GM12878 (cell line): ENCODE measurements around the gene ITCH. TPM values are rescaled to one million over a fixed set of nuclear protein-coding genes. Genes with fewer than 3 reads are reported as not detected.

ENCODE experiments used
- ATAC-seq: fragments of 200-7000 bp; cut with Tn5 transposase; 3 replicates; pipeline ENCODE4 v1.9.1; 2020; ENCODE audit warnings: mild to moderate bottlenecking, moderate library complexity
- BruUV-seq: library from RNA; stranded (reverse); fragments of 400-500 nt; replicated peaks from 2 replicates; lab custom pipeline; 2021; lab: Mats Ljungman, UMichigan
- CTCF ChIA-PET: fragments of 300-600 bp; sonication (Branson Sonifier 250); formaldehyde crosslinking; extraction: SDS; loops from one replicate; lab custom pipeline; 2021; ENCODE audit warnings: inconsistent platforms; lab: Yijun Ruan, JAX
- POLR2A ChIA-PET: fragments of 350-600 bp; formaldehyde crosslinking; extraction: SDS; loops from one replicate; lab custom pipeline; 2021; ENCODE audit warnings: inconsistent platforms; lab: Charles Lee
- RAD21 ChIA-PET: fragments of 300-600 bp; sonication (Branson Sonifier 250); formaldehyde crosslinking; loops from one replicate; lab custom pipeline; 2023; ENCODE audit warnings: antibody characterized with exemption; ENCODE audit not compliant: unreplicated experiment; lab: Charles Lee
- SMC1A ChIA-PET: fragments of 300-600 bp; sonication (Branson Sonifier 250); formaldehyde crosslinking; loops from one replicate; lab custom pipeline; 2023; ENCODE audit not compliant: unreplicated experiment, uncharacterized antibody; lab: Charles Lee
- DNase-seq: peaks from one replicate; pipeline ENCODE4 v3.0.0-alpha.2; 2011; ENCODE audit warnings: low read depth, low spot score
- FAIRE-seq: peaks from 3 replicates; lab custom pipeline; 2011; peaks lifted over from hg19 to GRCh38; lab: Jason Lieb, UNC
- H2AFZ ChIP-seq: 2 replicates; pipeline ENCODE4 v1.6.0; 2011; ENCODE audit warnings: low read depth, low read length, control low read depth; ENCODE audit not compliant: control insufficient read depth
- H3K27ac ChIP-seq: 2 replicates; pipeline ENCODE4 v1.5.1; 2011; ENCODE audit warnings: control low read depth; ENCODE audit not compliant: control insufficient read depth, insufficient read depth
- H3K27me3 ChIP-seq, 2 experiments: replicated peaks in 1 of 2; 2 replicates each; pipeline versions ENCODE4 v1.6.0 to v1.6.1; 2011; ENCODE audit warnings: low read length in 1 of 2; ENCODE audit not compliant: control insufficient read depth in 2 of 2, insufficient read depth in 2 of 2
- H3K36me3 ChIP-seq, 2 experiments: 2 replicates each; pipeline ENCODE4 v1.5.1; 2011; ENCODE audit warnings: low read length in 1 of 2; ENCODE audit not compliant: control insufficient read depth in 2 of 2, insufficient read depth in 2 of 2
- H3K4me1 ChIP-seq: 2 replicates; pipeline ENCODE4 v1.6.1; 2011; ENCODE audit warnings: mild to moderate bottlenecking, low read length, moderate library complexity, mixed read lengths; ENCODE audit not compliant: control insufficient read depth, insufficient read depth
- H3K4me2 ChIP-seq: 2 replicates; pipeline ENCODE4 v1.6.0; 2011; ENCODE audit warnings: control low read depth; ENCODE audit not compliant: control insufficient read depth, insufficient read depth
- H3K4me3 ChIP-seq: fragments of 200-600 bp; sonication (generic); 2 replicates; pipeline ENCODE4 v1.5.1; 2016
- H3K79me2 ChIP-seq: 2 replicates; pipeline ENCODE4 v1.6.0; 2011; ENCODE audit warnings: low read length; ENCODE audit not compliant: control insufficient read depth, insufficient read depth
- H3K9ac ChIP-seq: 2 replicates; pipeline ENCODE4 v1.8.0; 2011; ENCODE audit warnings: low read length, control low read depth, mixed read lengths; ENCODE audit not compliant: control insufficient read depth, insufficient read depth
- H3K9me3 ChIP-seq: replicated peaks from 3 replicates; pipeline ENCODE4 v1.5.1; 2011; ENCODE audit warnings: mild to moderate bottlenecking, low read length; ENCODE audit not compliant: control insufficient read depth, insufficient read depth
- H4K20me1 ChIP-seq: 2 replicates; pipeline ENCODE4 v1.6.0; 2011; ENCODE audit not compliant: control insufficient read depth, insufficient read depth
- GABPA ChIP-seq: IDR thresholded peaks from 2 replicates; pipeline ENCODE4 v1.6.1; 2014; ENCODE audit warnings: antibody characterized with exemption, low read depth, mild to moderate bottlenecking, inconsistent platforms
- HDAC6 ChIP-seq: fragments of 200-600 bp; sonication (generic); IDR thresholded peaks from one replicate; pipeline ENCODE4 v1.8.0; 2017; ENCODE audit warnings: antibody characterized with exemption; ENCODE audit not compliant: unreplicated experiment
- IRF4 ChIP-seq: IDR thresholded peaks from 2 replicates; pipeline ENCODE4 v1.6.1; 2011; ENCODE audit warnings: low read depth, low read length
- KAT2A ChIP-seq: conservative IDR thresholded peaks from 2 replicates; pipeline ENCODE4 v1.6.1; 2011; ENCODE audit warnings: low read depth, low read length; ENCODE audit not compliant: control insufficient read depth
- MLLT1 ChIP-seq: fragments of 450-650 bp; IDR thresholded peaks from 2 replicates; pipeline ENCODE4 v1.6.1; 2016; ENCODE audit warnings: mild to moderate bottlenecking
- NFIC ChIP-seq: IDR thresholded peaks from 2 replicates; pipeline ENCODE4 v1.6.1; 2012; ENCODE audit warnings: low read depth, mild to moderate bottlenecking, inconsistent platforms, low read length, moderate library complexity
- POLR2AphosphoS2 ChIP-seq: IDR thresholded peaks from 2 replicates; pipeline ENCODE4 v1.6.1; 2011; ENCODE audit warnings: low read depth, mild to moderate bottlenecking, low read length, improper control_type of control experiment, moderate library complexity
- RAD51 ChIP-seq: fragments of 450-650 bp; IDR thresholded peaks from 2 replicates; pipeline ENCODE4 v1.6.1; 2016; ENCODE audit warnings: moderate library complexity, mild to moderate bottlenecking, inconsistent platforms
- RCOR1 ChIP-seq: conservative IDR thresholded peaks from 2 replicates; pipeline ENCODE4 v1.6.1; 2012; ENCODE audit warnings: low read depth, low read length, improper control_type of control experiment
- SPI1 ChIP-seq: IDR thresholded peaks from 2 replicates; pipeline ENCODE4 v1.6.1; 2011; ENCODE audit warnings: low read depth, mild to moderate bottlenecking, low read length, moderate library complexity, borderline replicate concordance; ENCODE audit not compliant: insufficient read depth
- SREBF2 ChIP-seq: IDR thresholded peaks from 2 replicates; pipeline ENCODE4 v1.6.1; 2012; ENCODE audit warnings: mild to moderate bottlenecking, low read length
- ZBTB11 ChIP-seq: fragments of 450-650 bp; formaldehyde crosslinking; IDR thresholded peaks from 2 replicates; pipeline ENCODE4 v1.5.0; 2022; ENCODE audit warnings: mild to moderate bottlenecking, missing genetic modification characterization
- ZBTB33 ChIP-seq: fragments of 450-650 bp; IDR thresholded peaks from 2 replicates; pipeline ENCODE4 v1.6.1; 2017; ENCODE audit warnings: mild to moderate bottlenecking
- WGBS: methylation state at CpG from one replicate; pipeline ENCODE4 v1.1.6; 2016; ENCODE audit warnings: low lambda C conversion rate; ENCODE audit not compliant: insufficient replicate concordance, insufficient coverage; ENCODE audit errors: missing lambda C conversion rate; 5-methylcytosine and 5-hydroxymethylcytosine counted together
- in situ Hi-C: fragments of 300-500 bp; cut with MboI; formaldehyde crosslinking; loops from 9 replicates; pipeline ENCODE4 v1.14.3; 2018; ENCODE audit warnings: mixed read lengths
- intact Hi-C: fragments of 100-400 bp; cut with micrococcal nuclease; formaldehyde crosslinking; loops from one replicate; pipeline ENCODE4 v1.14.2; 2022; ENCODE audit not compliant: unreplicated experiment
- polyA plus RNA-seq, 11 experiments: library from polyadenylated mRNA; depleted of rRNA in 4 of 11; unstranded in 6 of 11; stranded (reverse) in 5 of 11; fragments of >200 nt; fragmentation: Nextera tagmentation in 4 of 11; fragmentation: Illumina TruSeq in 1 of 11; extraction: Ambion mirVana in 4 of 11; extraction: Trizol in 1 of 11; gene quantifications; 1 replicate in 1 of 11; 2 replicates in 10 of 11; pipeline versions ENCODE4 v1.2.1 to v1.2.3, GENCODE V29; 2011 to 2016; ENCODE audit warnings: inconsistent platforms in 2 of 11, missing spikeins in 2 of 11, low read depth in 1 of 11
- total RNA-seq, 4 experiments: library from RNA; depleted of rRNA in 3 of 4; stranded (reverse); fragments of >200 nt in 3 of 4; fragmentation: Illumina TruSeq in 1 of 4; extraction: Trizol in 1 of 4; gene quantifications; 2 replicates each; pipeline versions ENCODE4 v1.2.1 to v1.2.3, GENCODE V29; 2013 to 2021

ITCH gene
- total and polyA plus RNA-seq, 10 of the 15 experiments (the other 5 are each of a cell fraction or from before 2014, with no cell fraction given) = 7.5 to 46.1 (median 21.5) TPM

- H3K9me3 ChIP-seq = no peaks in the 10 kb centered on the region
- in situ Hi-C loops = no loop called here
- H3K27me3 ChIP-seq = no peaks in the 10 kb centered on the region
- ChIA-PET CTCF (no interaction called here), SMC1A (interaction anchor here (1.6 kb wide), 1 partner anchor 9 kb away, joined by 4 read pairs; no protein-coding TSS in a partner anchor), POLR2A (no interaction called here), RAD21 (interaction anchor here (3.5 kb wide), 1 partner anchor 121 kb away, joined by 12 read pairs; no protein-coding TSS in a partner anchor)
- H3K27ac ChIP-seq = no peak overlapping the region
- no peak overlapping the region for H3K9ac ChIP-seq
- no peak overlapping the region for H3K4me3 ChIP-seq
- H3K79me2 ChIP-seq = no peaks in the 10 kb centered on the region
- no peak for TF ChIP-seq SREBF2
- TF ChIP-seq SPI1 = no peak
- no peak for TF ChIP-seq GABPA
- no peak for TF ChIP-seq RCOR1
- no peak for TF ChIP-seq HDAC6
- TF ChIP-seq NFIC = no peak
- TF ChIP-seq IRF4 = no peak
- TF ChIP-seq POLR2AphosphoS2 = no peak
- TF ChIP-seq KAT2A = no peak
- TF ChIP-seq RAD51 = no peak
- TF ChIP-seq ZBTB11 = no peak
- no peak for TF ChIP-seq ZBTB33
- no peak for TF ChIP-seq MLLT1
- ATAC-seq (no peak), DNase-seq (no peak), FAIRE-seq (no peak)
- no peaks in the 10 kb centered on the region for H4K20me1 ChIP-seq
- no peaks in the 10 kb centered on the region for H3K4me1 ChIP-seq
- BruUV-seq = no TSS peak
- WGBS = 83% methylated on average over 5 of the region's 5 CpGs
- no peak overlapping the region for H2AFZ ChIP-seq
- H3K4me2 ChIP-seq = no peak overlapping the region
- H3K36me3 ChIP-seq = peaks cover 0 to 18% of the 10 kb centered on the region in 2 experiments; a peak in 3 of 4 replicates
- intact Hi-C loops = no loop called here
Measured at GRCh38 chr20:34433391-34433790, 70.3 kb downstream of the ITCH start.
